K562 (cell line): ENCODE measurements around the gene ATP5F1D. TPM values are rescaled to one million over a fixed set of nuclear protein-coding genes. Genes with fewer than 3 reads are reported as not detected.

ENCODE experiments used
- ATF1 ChIP-seq, 2 experiments: fragments of 450-650 bp in 1 of 2; IDR thresholded peaks; 2 replicates each; pipeline ENCODE4 v1.6.1; 2016; ENCODE audit warnings: missing compliant biosample characterization in 1 of 2, missing genetic modification characterization in 1 of 2
- CHD1 ChIP-seq: fragments of 200-600 bp; sonication (generic); IDR thresholded peaks from one replicate; pipeline ENCODE4 v1.6.1; 2012; ENCODE audit warnings: mild to moderate bottlenecking, moderate library complexity, low read length, inconsistent platforms
- CREB3L1 ChIP-seq: fragments of 450-650 bp; IDR thresholded peaks from 2 replicates; pipeline ENCODE4 v1.6.1; 2014; ENCODE audit warnings: low read depth, mild to moderate bottlenecking, moderate library complexity, borderline replicate concordance
- FOXP1 ChIP-seq: sonication (generic); formaldehyde crosslinking; IDR thresholded peaks from 2 replicates; pipeline ENCODE4 v1.8.0; 2022; ENCODE audit warnings: mild to moderate bottlenecking, missing genetic modification reagents
- MEIS2 ChIP-seq: fragments of 450-650 bp; IDR thresholded peaks from 2 replicates; pipeline ENCODE4 v1.6.1; 2014; ENCODE audit warnings: mild to moderate bottlenecking; ENCODE audit not compliant: partially characterized antibody
- NFE2L1 ChIP-seq: fragments of 450-650 bp; IDR thresholded peaks from 2 replicates; pipeline ENCODE4 v1.6.1; 2016; ENCODE audit warnings: missing genetic modification characterization, low read depth, mild to moderate bottlenecking, missing compliant biosample characterization, moderate library complexity, borderline replicate concordance
- RNF219 ChIP-seq: fragments of 250-450 bp; sonication (Bioruptor Pico); IDR thresholded peaks from 2 replicates; pipeline ENCODE4 v1.5.0; 2022; ENCODE audit warnings: mild to moderate bottlenecking
- SAFB ChIP-seq: fragments of 200-400 bp; formaldehyde crosslinking; IDR thresholded peaks from 2 replicates; pipeline ENCODE4 v1.6.1; 2017; ENCODE audit warnings: low read depth, low read length, borderline replicate concordance
- TAF1 ChIP-seq: IDR thresholded peaks from 2 replicates; pipeline ENCODE4 v1.6.1; 2011; ENCODE audit warnings: mild to moderate bottlenecking, low read length, moderate library complexity; ENCODE audit not compliant: insufficient read depth, control insufficient read depth, severe bottlenecking; ENCODE audit errors: extremely low read depth
- TARDBP ChIP-seq: fragments of 450-650 bp; IDR thresholded peaks from 2 replicates; pipeline ENCODE4 v1.6.1; 2016
- ZBTB1 ChIP-seq: sonication (generic); formaldehyde crosslinking; IDR thresholded peaks from 2 replicates; pipeline ENCODE4 v1.8.1; 2023; ENCODE audit warnings: missing genetic modification reagents, low read depth, mild to moderate bottlenecking, borderline replicate concordance
- ZNF431 ChIP-seq: sonication (generic); formaldehyde crosslinking; IDR thresholded peaks from 2 replicates; pipeline ENCODE4 v1.8.0; 2022; ENCODE audit warnings: mild to moderate bottlenecking, missing genetic modification reagents
- ZNF583 ChIP-seq: fragments of 250-450 bp; sonication (Bioruptor Pico); IDR thresholded peaks from 2 replicates; pipeline ENCODE4 v1.4.0; 2020
- ZNF76 ChIP-seq: fragments of 250-450 bp; sonication (Bioruptor Pico); IDR thresholded peaks from 2 replicates; pipeline ENCODE4 v1.4.0; 2020; ENCODE audit warnings: mild to moderate bottlenecking, moderate library complexity, borderline replicate concordance
- ZNF778 ChIP-seq: fragments of 450-650 bp; formaldehyde crosslinking; IDR thresholded peaks from 2 replicates; pipeline ENCODE4 v1.4.0; 2020; ENCODE audit warnings: mild to moderate bottlenecking, moderate library complexity
- polyA plus RNA-seq, 8 experiments: library from polyadenylated mRNA; depleted of rRNA in 4 of 8; stranded (reverse) in 5 of 8; unstranded in 3 of 8; fragments of >200 nt; fragmentation: Nextera tagmentation in 2 of 8; fragmentation: Illumina TruSeq in 1 of 8; extraction: Ambion mirVana in 2 of 8; extraction: Trizol in 1 of 8; gene quantifications; 2 replicates each; pipeline versions ENCODE4 v1.2.1 to v1.2.3, GENCODE V29; 2011 to 2014; ENCODE audit warnings: inconsistent platforms in 1 of 8, missing spikeins in 1 of 8
- total RNA-seq, 7 experiments: library from RNA; depleted of rRNA in 6 of 7; stranded (reverse); fragments of >200 nt in 6 of 7; fragmentation: Illumina TruSeq in 2 of 7; extraction: Trizol in 2 of 7; gene quantifications; 2 replicates each; pipeline versions ENCODE4 v1.2.1 to v1.2.3, GENCODE V29; 2011 to 2021; ENCODE audit warnings: low replicate concordance in 1 of 7
- TF ChIP-seq, protein P1 (sequence below), 2 experiments: fragments of 450-650 bp in 1 of 2; sonication (generic) in 1 of 2; formaldehyde crosslinking in 1 of 2; IDR thresholded peaks in 1 of 2; conservative IDR thresholded peaks in 1 of 2; 2 replicates each; pipeline versions ENCODE4 v1.6.1 to v1.8.1; 2016 to 2023; ENCODE audit warnings: mild to moderate bottlenecking in 2 of 2, moderate library complexity in 2 of 2, inconsistent platforms in 1 of 2, missing genetic modification reagents in 1 of 2
- TF ChIP-seq, protein P2 (sequence below): IDR thresholded peaks from 3 replicates; pipeline ENCODE4 v1.6.1; 2011; ENCODE audit warnings: borderline replicate concordance, mild to moderate bottlenecking, moderate library complexity; ENCODE audit not compliant: insufficient read length; ENCODE audit errors: extremely low read depth

ATP5F1D gene
- total and polyA plus RNA-seq, 9 of the 15 experiments (the other 6 are each of a cell fraction or from before 2014, with no cell fraction given): 3.9 to 409 (median 36.8) TPM

- TF ChIP-seq MEIS2 (peak; percentile 18), NFE2L1 (no peak), TAF1 (peak; percentile 84), FOXP1 (peak; percentile 89; the same call in 1 of the 2 replicates), ZNF583 (peak; percentile 30; the same call in 1 of the 2 replicates), ATF1 (CRISPR knock-in tag; IDR thresholded peaks at IDR 0.05) (peak; percentile 73), ATF1 (tag; IDR thresholded peaks at IDR 0.05) (peak; percentile 97), ZBTB1 (CRISPR knock-in tag) (peak; percentile 51; the same call in 1 of the 2 replicates), TARDBP (0 out of 2 replicates have a peak, but pooled peaks have one; percentile 47), CREB3L1 (peak; percentile 33), ZNF431 (CRISPR knock-in tag) (0 out of 2 replicates have a peak, but pooled peaks have one; percentile 1), RNF219 (CRISPR knock-in tag) (no peak), ZNF76 (CRISPR knock-in tag) (peak; percentile 5; the same call in 1 of the 2 replicates), SAFB (0 out of 2 replicates have a peak, but pooled peaks have one; percentile 40), CHD1 (no peak), ZNF778 (CRISPR knock-in tag) (no peak)
- TF ChIP-seq, protein P1, sequence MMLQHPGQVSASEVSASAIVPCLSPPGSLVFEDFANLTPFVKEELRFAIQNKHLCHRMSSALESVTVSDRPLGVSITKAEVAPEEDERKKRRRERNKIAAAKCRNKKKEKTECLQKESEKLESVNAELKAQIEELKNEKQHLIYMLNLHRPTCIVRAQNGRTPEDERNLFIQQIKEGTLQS (IDR thresholded peaks at IDR 0.05): peak; percentile 40; the same call in 1 of the 2 replicates
- TF ChIP-seq, protein P1 (CRISPR knock-in tag; conservative IDR thresholded peaks at IDR 0.05): no peak
- TF ChIP-seq, protein P2, sequence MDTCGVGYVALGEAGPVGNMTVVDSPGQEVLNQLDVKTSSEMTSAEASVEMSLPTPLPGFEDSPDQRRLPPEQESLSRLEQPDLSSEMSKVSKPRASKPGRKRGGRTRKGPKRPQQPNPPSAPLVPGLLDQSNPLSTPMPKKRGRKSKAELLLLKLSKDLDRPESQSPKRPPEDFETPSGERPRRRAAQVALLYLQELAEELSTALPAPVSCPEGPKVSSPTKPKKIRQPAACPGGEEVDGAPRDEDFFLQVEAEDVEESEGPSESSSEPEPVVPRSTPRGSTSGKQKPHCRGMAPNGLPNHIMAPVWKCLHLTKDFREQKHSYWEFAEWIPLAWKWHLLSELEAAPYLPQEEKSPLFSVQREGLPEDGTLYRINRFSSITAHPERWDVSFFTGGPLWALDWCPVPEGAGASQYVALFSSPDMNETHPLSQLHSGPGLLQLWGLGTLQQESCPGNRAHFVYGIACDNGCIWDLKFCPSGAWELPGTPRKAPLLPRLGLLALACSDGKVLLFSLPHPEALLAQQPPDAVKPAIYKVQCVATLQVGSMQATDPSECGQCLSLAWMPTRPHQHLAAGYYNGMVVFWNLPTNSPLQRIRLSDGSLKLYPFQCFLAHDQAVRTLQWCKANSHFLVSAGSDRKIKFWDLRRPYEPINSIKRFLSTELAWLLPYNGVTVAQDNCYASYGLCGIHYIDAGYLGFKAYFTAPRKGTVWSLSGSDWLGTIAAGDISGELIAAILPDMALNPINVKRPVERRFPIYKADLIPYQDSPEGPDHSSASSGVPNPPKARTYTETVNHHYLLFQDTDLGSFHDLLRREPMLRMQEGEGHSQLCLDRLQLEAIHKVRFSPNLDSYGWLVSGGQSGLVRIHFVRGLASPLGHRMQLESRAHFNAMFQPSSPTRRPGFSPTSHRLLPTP: no peak
Measured at GRCh38 chr19:1275260-1275975, 33.9 kb downstream of the ATP5F1D start, which contains the start of gene FAM174C (continued).
